Liver (tissue), 9 donors: ENCODE measurements around the gene TRHDE. TPM values are rescaled to one million over a fixed set of nuclear protein-coding genes. Genes with fewer than 3 reads are reported as not detected.

ENCODE experiments used
- DNase-seq: peaks from one replicate; pipeline ENCODE4 v3.0.0-alpha.2; 2017; ENCODE audit warnings: low spot score
- H3K27ac ChIP-seq, 2 donors: one replicate each; pipeline ENCODE4 v1.7.0; 2013; ENCODE audit warnings: inconsistent platforms in 2 of 2, low read length in 2 of 2, control low read depth in 1 of 2, low read depth in 1 of 2, mild to moderate bottlenecking in 1 of 2
- H3K27me3 ChIP-seq, 4 donors: one replicate each; pipeline versions ENCODE4 v1.6.1 to v1.7.0; 2013; ENCODE audit warnings: low read length in 3 of 4, inconsistent platforms in 1 of 4, mild to moderate bottlenecking in 1 of 4, moderate library complexity in 1 of 4; ENCODE audit not compliant: control insufficient read depth in 4 of 4, insufficient read depth in 4 of 4
- H3K36me3 ChIP-seq, 4 donors: one replicate each; pipeline versions ENCODE4 v1.6.1 to v1.7.0; 2013; ENCODE audit warnings: low read length in 3 of 4, mild to moderate bottlenecking in 3 of 4, low read depth in 1 of 4, moderate library complexity in 1 of 4; ENCODE audit not compliant: control insufficient read depth in 4 of 4, insufficient read depth in 3 of 4
- H3K4me1 ChIP-seq, 4 donors: one replicate each; pipeline versions ENCODE4 v1.6.1 to v1.7.0; 2013; ENCODE audit warnings: low read length in 3 of 4, mild to moderate bottlenecking in 3 of 4, moderate library complexity in 1 of 4; ENCODE audit not compliant: control insufficient read depth in 4 of 4, insufficient read depth in 4 of 4
- H3K4me3 ChIP-seq, 3 donors: one replicate each; pipeline versions ENCODE4 v1.6.1 to v1.7.0; 2013; ENCODE audit warnings: low read length in 3 of 3, control low read depth in 1 of 3, low read depth in 1 of 3, mild to moderate bottlenecking in 1 of 3
- H3K9ac ChIP-seq, 2 donors: one replicate each; pipeline ENCODE4 v1.7.0; 2013; ENCODE audit warnings: low read length in 2 of 2, mild to moderate bottlenecking in 2 of 2, moderate library complexity in 2 of 2, control low read depth in 1 of 2, low read depth in 1 of 2
- H3K9me3 ChIP-seq, 4 donors: one replicate each; pipeline versions ENCODE4 v1.6.1 to v1.7.0; 2013; ENCODE audit warnings: low read length in 3 of 4; ENCODE audit not compliant: control insufficient read depth in 4 of 4
- ATF3 ChIP-seq: IDR thresholded peaks from 2 replicates; pipeline ENCODE4 v1.6.1; 2016; ENCODE audit warnings: antibody characterized with exemption
- EGR1 ChIP-seq, 2 donors: IDR thresholded peaks; 2 replicates each; pipeline ENCODE4 v1.6.1; 2016 to 2018; ENCODE audit warnings: antibody characterized with exemption in 2 of 2, low read depth in 2 of 2
- FOXA1 ChIP-seq: IDR thresholded peaks from 2 replicates; pipeline ENCODE4 v1.6.1; 2016; ENCODE audit warnings: antibody characterized with exemption
- FOXA2 ChIP-seq: IDR thresholded peaks from 2 replicates; pipeline ENCODE4 v1.6.1; 2016; ENCODE audit warnings: antibody characterized with exemption
- GABPA ChIP-seq, 2 donors: IDR thresholded peaks in 1 of 2; conservative IDR thresholded peaks in 1 of 2; 2 replicates each; pipeline ENCODE4 v1.6.1; 2016; ENCODE audit warnings: antibody characterized with exemption in 2 of 2, mild to moderate bottlenecking in 1 of 2, moderate library complexity in 1 of 2
- HNF4A ChIP-seq, 2 donors: conservative IDR thresholded peaks; 2 replicates each; pipeline ENCODE4 v1.6.1; 2016; ENCODE audit warnings: antibody characterized with exemption in 2 of 2, mild to moderate bottlenecking in 2 of 2
- JUND ChIP-seq, 2 donors: IDR thresholded peaks; 2 replicates each; pipeline ENCODE4 v1.6.1; 2016; ENCODE audit warnings: antibody characterized with exemption in 2 of 2
- MAX ChIP-seq: IDR thresholded peaks from 2 replicates; pipeline ENCODE4 v1.6.1; 2016; ENCODE audit warnings: antibody characterized with exemption
- NR2F2 ChIP-seq: IDR thresholded peaks from 2 replicates; pipeline ENCODE4 v1.6.1; 2016; ENCODE audit warnings: antibody characterized with exemption
- RAD21 ChIP-seq, 2 donors: IDR thresholded peaks; 2 replicates each; pipeline ENCODE4 v1.6.1; 2016; ENCODE audit warnings: antibody characterized with exemption in 2 of 2, mild to moderate bottlenecking in 2 of 2
- REST ChIP-seq: IDR thresholded peaks from 2 replicates; pipeline ENCODE4 v1.6.1; 2016; ENCODE audit warnings: antibody characterized with exemption, mild to moderate bottlenecking
- RXRA ChIP-seq, 2 donors: IDR thresholded peaks; 2 replicates each; pipeline ENCODE4 v1.6.1; 2017 to 2018; ENCODE audit warnings: antibody characterized with exemption in 2 of 2, mild to moderate bottlenecking in 1 of 2
- TAF1 ChIP-seq: conservative IDR thresholded peaks from 2 replicates; pipeline ENCODE4 v1.6.1; 2016; ENCODE audit warnings: antibody characterized with exemption, mild to moderate bottlenecking
- YY1 ChIP-seq: IDR thresholded peaks from 2 replicates; pipeline ENCODE4 v1.6.1; 2016; ENCODE audit warnings: antibody characterized with exemption, mild to moderate bottlenecking
- ZBTB33 ChIP-seq: IDR thresholded peaks from 2 replicates; pipeline ENCODE4 v1.6.1; 2016; ENCODE audit warnings: antibody characterized with exemption
- WGBS: extraction: QIAGEN DNeasy Blood & Tissue Kit; methylation state at CpG from one replicate; pipeline ENCODE4 v1.1.7; 2013; 5-methylcytosine and 5-hydroxymethylcytosine counted together
- polyA plus RNA-seq, 2 donors: library from polyadenylated mRNA; stranded (reverse) in 1 of 2; unstranded in 1 of 2; fragments of 200-250 nt in 1 of 2; fragments of >200 nt in 1 of 2; fragmentation: Nextera tagmentation in 1 of 2; extraction: Ambion mirVana in 1 of 2; gene quantifications; one replicate each; pipeline versions ENCODE4 v1.2.1 to v1.2.3, GENCODE V29; 2013 to 2015
- total RNA-seq, 2 donors: library from RNA; depleted of rRNA; stranded (reverse); fragments of >200 nt; gene quantifications; one replicate each; pipeline ENCODE4 v1.2.3, GENCODE V29; 2014
- donor health status: healthy.
- donor health status: healthy.
- donor health status: healthy.
- donor health status: healthy.
- donor health status: healthy.

The TRHDE gene
- total and polyA plus RNA-seq, 4 donors: 0.05 to 0.17 (median 0.14) TPM; not detected in 1

GRCh38 chr12:72323881-72324280 is 51.7 kb downstream of the TRHDE start:
- H3K36me3 ChIP-seq: no peaks in the 10 kb centered on the region
- TF ChIP-seq ZBTB33: no peak
- TF ChIP-seq ATF3: no peak
- no peak for TF ChIP-seq JUND (IDR thresholded peaks at IDR 0.05)
- H3K4me3 ChIP-seq: no peak overlapping the region
- no peaks in the 10 kb centered on the region for H3K9me3 ChIP-seq
- no peak overlapping the region for H3K27ac ChIP-seq
- no peaks in the 10 kb centered on the region for H3K4me1 ChIP-seq
- no peaks in the 10 kb centered on the region for H3K27me3 ChIP-seq
- WGBS: 72% methylated on average over 1 of the region's 1 CpG
- H3K9ac ChIP-seq: no peak overlapping the region
- DNase-seq: no peak

GRCh38 chr12:72330301-72330700 is 58.1 kb downstream of the TRHDE start:
- no peaks in the 10 kb centered on the region for H3K4me1 ChIP-seq
- H3K4me3 ChIP-seq: no peak overlapping the region
- H3K36me3 ChIP-seq: no peaks in the 10 kb centered on the region
- 59% methylated on average over 9 of the region's 9 CpGs for WGBS
- H3K27ac ChIP-seq: no peak overlapping the region
- no peaks in the 10 kb centered on the region for H3K9me3 ChIP-seq
- H3K27me3 ChIP-seq: no peaks in the 10 kb centered on the region
- TF ChIP-seq YY1: no peak
- no peak for TF ChIP-seq RXRA (IDR thresholded peaks at IDR 0.05)
- TF ChIP-seq REST: no peak
- TF ChIP-seq GABPA (IDR thresholded peaks at IDR 0.05 in 1 of 2, conservative IDR thresholded peaks at IDR 0.05 in 1 of 2): no peak
- TF ChIP-seq NR2F2: no peak
- TF ChIP-seq RAD21 (IDR thresholded peaks at IDR 0.05): no peak
- TF ChIP-seq MAX: no peak
- TF ChIP-seq TAF1: no peak
- no peak for TF ChIP-seq HNF4A (conservative IDR thresholded peaks at IDR 0.05)
- no peak for TF ChIP-seq FOXA1
- TF ChIP-seq ZBTB33: no peak
- TF ChIP-seq JUND (IDR thresholded peaks at IDR 0.05): no peak
- no peak for TF ChIP-seq FOXA2
- no peak for TF ChIP-seq EGR1 (IDR thresholded peaks at IDR 0.05; ENCODE audit: low read depth in 2 of 2)
- no peak for DNase-seq
- H3K9ac ChIP-seq: no peak overlapping the region
